Activated B cell treated with CpG ODN at 0.5 μM for 24 hours (primary cell): ENCODE measurements around the gene MAML2. TPM values are rescaled to one million over a fixed set of nuclear protein-coding genes. Genes with fewer than 3 reads are reported as not detected.

Experiments
- ATAC-seq: fragments of 200-7000 bp; cut with Tn5 transposase; one replicate; pipeline ENCODE4 v1.10.0; 2021; ENCODE audit warnings: low read depth, mild to moderate bottlenecking, moderate library complexity
- CTCF ChIA-PET: fragments of 350-600 bp; sonication (Branson Sonifier 250); formaldehyde crosslinking; loops from one replicate; lab custom pipeline; 2021; ENCODE audit warnings: antibody characterized with exemption; lab: Charles Lee
- POLR2A ChIA-PET: fragments of 350-600 bp; sonication (Branson Sonifier 250); formaldehyde crosslinking; loops from one replicate; lab custom pipeline; 2021; ENCODE audit warnings: antibody characterized with exemption; lab: Charles Lee
- DNase-seq: peaks from one replicate; pipeline ENCODE4 v3.0.0; 2022
- H3K27ac Mint-ChIP-seq: one replicate; pipeline ENCODE4 v1.8.0; 2020; ENCODE audit warnings: mixed read lengths
- H3K27me3 Mint-ChIP-seq: one replicate; pipeline ENCODE4 v1.8.0; 2021; ENCODE audit warnings: mixed read lengths
- H3K36me3 Mint-ChIP-seq: one replicate; pipeline ENCODE4 v1.8.0; 2021; ENCODE audit warnings: low read depth, mixed read lengths
- H3K4me1 Mint-ChIP-seq: one replicate; pipeline ENCODE4 v1.8.0; 2021; ENCODE audit warnings: mixed read lengths
- H3K4me3 Mint-ChIP-seq: one replicate; pipeline ENCODE4 v1.8.0; 2020; ENCODE audit warnings: mild to moderate bottlenecking, mixed read lengths
- H3K9me3 Mint-ChIP-seq: one replicate; pipeline ENCODE4 v1.8.0; 2020; ENCODE audit warnings: mixed read lengths
- intact Hi-C: fragments of 100-400 bp; cut with micrococcal nuclease; formaldehyde crosslinking; loops from one replicate; pipeline ENCODE4 v1.15.1; 2024
- total RNA-seq: library from RNA; stranded (reverse); gene quantifications from 2 replicates; pipeline ENCODE4 v1.2.3, GENCODE V29; 2022
- TF ChIP-seq, protein P1 (sequence below): fragments of 200-600 bp; IDR thresholded peaks from one replicate; pipeline ENCODE4 v1.8.0; 2022; ENCODE audit warnings: antibody characterized with exemption, mild to moderate bottlenecking

MAML2 gene
- total RNA-seq, 1 donor from 2014 or later, result 24.8 TPM

DNA sequence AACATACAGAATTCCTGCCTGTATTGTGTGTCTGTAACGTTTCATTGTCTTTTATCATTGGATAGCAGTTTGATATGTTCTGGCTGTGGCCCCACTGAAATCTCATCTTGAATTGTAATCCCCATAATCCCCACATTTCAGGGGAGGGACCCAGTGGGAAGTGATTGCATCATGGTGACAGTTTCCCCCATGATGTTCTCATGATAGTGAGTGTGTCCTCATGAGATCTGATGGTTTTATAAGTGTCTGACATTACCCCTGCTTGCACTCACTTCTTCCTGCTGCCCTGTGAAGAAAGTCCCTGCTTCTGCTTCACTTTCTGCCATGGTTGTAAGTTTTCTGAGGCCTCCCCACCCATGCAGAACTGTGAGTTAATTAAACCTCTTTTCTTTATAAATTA lies 399.4 kb downstream of the MAML2 start:
- POLR2A ChIA-PET, result no interaction called here
- H3K27ac Mint-ChIP-seq, result no peak overlapping the region
- H3K36me3 Mint-ChIP-seq, result peaks cover 2% of the 10 kb centered on the region
- DNase-seq, result no peak
- no peak overlapping the region for H3K4me3 Mint-ChIP-seq
- peaks cover 16% of the 10 kb centered on the region for H3K9me3 Mint-ChIP-seq
- TF ChIP-seq, protein P1, sequence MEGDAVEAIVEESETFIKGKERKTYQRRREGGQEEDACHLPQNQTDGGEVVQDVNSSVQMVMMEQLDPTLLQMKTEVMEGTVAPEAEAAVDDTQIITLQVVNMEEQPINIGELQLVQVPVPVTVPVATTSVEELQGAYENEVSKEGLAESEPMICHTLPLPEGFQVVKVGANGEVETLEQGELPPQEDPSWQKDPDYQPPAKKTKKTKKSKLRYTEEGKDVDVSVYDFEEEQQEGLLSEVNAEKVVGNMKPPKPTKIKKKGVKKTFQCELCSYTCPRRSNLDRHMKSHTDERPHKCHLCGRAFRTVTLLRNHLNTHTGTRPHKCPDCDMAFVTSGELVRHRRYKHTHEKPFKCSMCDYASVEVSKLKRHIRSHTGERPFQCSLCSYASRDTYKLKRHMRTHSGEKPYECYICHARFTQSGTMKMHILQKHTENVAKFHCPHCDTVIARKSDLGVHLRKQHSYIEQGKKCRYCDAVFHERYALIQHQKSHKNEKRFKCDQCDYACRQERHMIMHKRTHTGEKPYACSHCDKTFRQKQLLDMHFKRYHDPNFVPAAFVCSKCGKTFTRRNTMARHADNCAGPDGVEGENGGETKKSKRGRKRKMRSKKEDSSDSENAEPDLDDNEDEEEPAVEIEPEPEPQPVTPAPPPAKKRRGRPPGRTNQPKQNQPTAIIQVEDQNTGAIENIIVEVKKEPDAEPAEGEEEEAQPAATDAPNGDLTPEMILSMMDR, result no peak
- CTCF ChIA-PET, result no interaction called here
- no peaks in the 10 kb centered on the region for H3K4me1 Mint-ChIP-seq
- no peak for ATAC-seq
- H3K27me3 Mint-ChIP-seq, result no peaks in the 10 kb centered on the region
- intact Hi-C loops, result no loop called here

DNA sequence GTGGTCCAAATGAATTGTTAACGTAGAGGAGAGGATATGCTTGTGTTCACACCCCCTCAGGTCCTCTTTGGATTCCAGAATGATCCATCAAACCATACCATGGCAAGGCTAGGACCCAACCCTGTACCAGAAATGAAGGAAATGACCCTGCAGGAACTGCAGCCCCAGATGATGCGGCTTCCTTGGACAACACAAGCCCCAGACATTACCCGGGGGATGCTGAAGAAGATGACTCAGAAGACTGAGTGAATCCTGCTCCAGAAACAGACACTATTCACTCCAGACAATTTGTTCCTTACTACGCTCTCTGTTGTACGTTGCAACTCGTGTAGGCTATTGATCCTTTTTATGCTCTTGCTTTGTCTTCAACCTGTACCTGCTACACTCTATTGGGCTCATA lies 403.9 kb downstream of the MAML2 start:
- TF ChIP-seq, protein P1, result no peak
- ATAC-seq (no peak), DNase-seq (no peak)
- peaks cover 8% of the 10 kb centered on the region for H3K9me3 Mint-ChIP-seq
- ChIA-PET CTCF (no interaction called here), POLR2A (no interaction called here)
- no peaks in the 10 kb centered on the region for H3K27me3 Mint-ChIP-seq
- no peak overlapping the region for H3K4me3 Mint-ChIP-seq
- H3K36me3 Mint-ChIP-seq, result peaks cover 1% of the 10 kb centered on the region
- H3K4me1 Mint-ChIP-seq, result no peaks in the 10 kb centered on the region
- intact Hi-C loops, result no loop called here
- H3K27ac Mint-ChIP-seq, result no peak overlapping the region

DNA sequence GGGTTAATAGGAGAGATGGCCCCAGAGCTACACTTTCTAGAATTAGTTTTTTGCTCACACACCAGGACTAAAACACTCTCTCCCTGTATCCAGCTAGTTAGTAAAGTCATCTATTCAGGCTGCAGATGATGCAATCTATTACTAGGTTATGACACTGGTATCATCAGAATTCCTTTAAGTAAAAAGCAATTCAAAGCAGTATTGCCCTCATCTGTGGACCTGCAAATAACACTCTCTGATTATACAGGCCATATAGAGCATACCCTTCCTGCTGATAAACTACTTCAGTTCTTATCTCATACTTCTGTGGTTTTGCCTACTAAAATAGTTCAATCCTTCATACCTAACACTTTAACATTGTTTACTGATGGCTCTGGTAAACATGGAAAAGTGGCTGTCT lies 405.6 kb downstream of the MAML2 start:
- ChIA-PET POLR2A (no interaction called here), CTCF (no interaction called here)
- Mint-ChIP-seq H3K27ac (no peak overlapping the region), H3K4me3 (no peak overlapping the region), H3K27me3 (peaks cover 2% of the 10 kb centered on the region), H3K4me1 (no peaks in the 10 kb centered on the region), H3K9me3 (peaks cover 3% of the 10 kb centered on the region), H3K36me3 (no peaks in the 10 kb centered on the region)
- TF ChIP-seq, protein P1, result no peak
- ATAC-seq (no peak), DNase-seq (no peak)
- intact Hi-C loops, result no loop called here

DNA sequence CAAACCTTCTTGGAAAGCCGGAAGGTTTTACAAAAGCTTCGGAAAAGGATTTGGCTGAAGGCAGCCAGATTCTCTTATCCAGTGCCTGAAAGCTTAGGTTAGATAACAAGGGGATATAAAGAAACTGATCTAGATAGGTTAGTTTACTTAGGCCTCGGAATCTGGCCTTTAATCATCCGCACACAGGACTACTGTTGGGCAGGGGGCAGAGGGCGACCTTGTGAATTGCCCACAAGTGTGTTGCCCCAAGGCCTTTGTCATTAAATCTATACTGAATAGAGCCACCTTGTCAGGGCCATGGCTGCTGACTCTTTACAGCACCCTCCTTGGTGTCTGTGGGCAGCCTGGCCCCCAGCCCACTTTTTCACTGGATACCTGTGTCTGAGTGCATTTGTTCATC lies 409.4 kb downstream of the MAML2 start:
- H3K27me3 Mint-ChIP-seq, result peaks cover 3% of the 10 kb centered on the region
- H3K4me3 Mint-ChIP-seq, result no peak overlapping the region
- no peak overlapping the region for H3K27ac Mint-ChIP-seq
- ChIA-PET POLR2A (no interaction called here), CTCF (no interaction called here)
- peaks cover 3% of the 10 kb centered on the region for H3K36me3 Mint-ChIP-seq
- TF ChIP-seq, protein P1, result no peak
- no peaks in the 10 kb centered on the region for H3K4me1 Mint-ChIP-seq
- intact Hi-C loops, result no loop called here
- DNase-seq (no peak), ATAC-seq (no peak)
- peaks cover 19% of the 10 kb centered on the region for H3K9me3 Mint-ChIP-seq

DNA sequence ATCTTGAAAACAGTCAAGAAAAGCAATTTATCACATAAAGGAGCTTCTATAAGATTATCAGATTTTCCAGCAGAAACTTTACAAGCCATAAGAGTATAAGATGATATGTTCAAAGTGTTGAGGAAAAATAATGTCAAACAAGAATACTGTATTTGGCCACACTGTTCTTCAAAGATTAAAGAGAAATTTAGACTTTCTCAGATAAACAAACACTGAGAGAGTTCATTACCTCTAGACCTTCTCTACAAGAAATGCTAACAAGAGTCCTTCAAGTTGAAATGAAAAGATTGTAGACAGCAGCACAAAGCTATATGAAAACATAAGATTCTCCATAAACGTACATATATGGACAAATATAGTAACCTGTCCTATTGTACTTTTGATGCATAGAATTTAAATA lies 411.1 kb downstream of the MAML2 start:
- Mint-ChIP-seq H3K9me3 (peaks cover 19% of the 10 kb centered on the region), H3K27me3 (peaks cover 7% of the 10 kb centered on the region), H3K27ac (no peak overlapping the region), H3K4me1 (no peaks in the 10 kb centered on the region), H3K4me3 (no peak overlapping the region), H3K36me3 (peaks cover 3% of the 10 kb centered on the region)
- POLR2A ChIA-PET, result no interaction called here
- DNase-seq, result no peak
- CTCF ChIA-PET, result no interaction called here
- TF ChIP-seq, protein P1, result no peak
- no peak for ATAC-seq
- intact Hi-C loops, result no loop called here
